ENCODE measurements around the gene ANGPTL3.

Gene ANGPTL3

DNA sequence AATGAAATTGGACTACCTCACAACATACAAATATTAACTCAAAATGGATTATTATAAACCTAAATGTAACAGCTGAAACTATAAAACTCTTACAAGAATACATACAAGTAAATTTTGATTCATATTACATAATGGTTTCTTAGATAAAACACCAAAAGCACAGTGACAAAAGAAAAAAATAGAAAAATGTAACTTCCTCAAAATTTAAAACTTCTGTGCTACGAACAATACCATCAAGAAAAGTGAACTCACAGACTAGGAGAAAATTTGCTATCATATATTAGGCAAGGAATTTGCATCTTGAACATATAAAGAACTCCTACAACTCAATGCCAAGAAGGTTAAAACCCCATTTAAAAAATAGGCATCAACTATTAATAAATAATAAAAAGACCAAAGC, 31.2 kb downstream of the ANGPTL3 start:
- no peak overlapping the region for H3K4me3 ChIP-seq (ENCODE audit: low read depth, low read length)
- no peaks in the 10 kb centered on the region for H3K9me3 ChIP-seq (ENCODE audit: control insufficient read depth, insufficient read depth, low read depth, low read length)
- H3K36me3 ChIP-seq (ENCODE audit: control insufficient read depth in 2 of 2, insufficient read depth in 1 of 2, low read length in 2 of 2), result peaks cover 9 to 36% of the 10 kb centered on the region in 2 experiments
- ChIA-PET POLR2A (no interaction called here), CTCF (no interaction called here)
- H3K27ac ChIP-seq (ENCODE audit: extremely low read depth, low read depth, low read length), result no peak overlapping the region
- TF ChIP-seq ZNF549 (tag by site-specific recombination; IDR thresholded peaks at IDR 0.05), result no peak
- TF ChIP-seq ZNF629 (tag by site-specific recombination; IDR thresholded peaks at IDR 0.05), result no peak
- H3K4me1 ChIP-seq (ENCODE audit: control insufficient read depth, insufficient read depth, low read length), result no peaks in the 10 kb centered on the region

- H3K9me3 ChIP-seq (ENCODE audit: control insufficient read depth, insufficient read depth, low read depth, low read length), result no peaks in the 10 kb centered on the region
- no peak overlapping the region for H3K27ac ChIP-seq (ENCODE audit: extremely low read depth, low read depth, low read length)
- ChIA-PET POLR2A (no interaction called here), CTCF (no interaction called here)
- no peaks in the 10 kb centered on the region for H3K4me1 ChIP-seq (ENCODE audit: control insufficient read depth, insufficient read depth, low read length)
- no peak overlapping the region for H3K4me3 ChIP-seq (ENCODE audit: low read depth, low read length)
- H3K36me3 ChIP-seq (ENCODE audit: control insufficient read depth in 2 of 2, insufficient read depth in 1 of 2, low read length in 2 of 2), result peaks cover 10 to 25% of the 10 kb centered on the region in 2 experiments
- TF ChIP-seq GLIS2 (tag by site-specific recombination; IDR thresholded peaks at IDR 0.05) (no peak), ZNF501 (tag by site-specific recombination; IDR thresholded peaks at IDR 0.05) (no peak), SCRT1 (tag by site-specific recombination; IDR thresholded peaks at IDR 0.05; ENCODE audit: borderline replicate concordance) (no peak), ZNF138 (tag by site-specific recombination; IDR thresholded peaks at IDR 0.05; ENCODE audit: borderline replicate concordance) (no peak), MZF1 (tag by site-specific recombination; IDR thresholded peaks at IDR 0.05; ENCODE audit: borderline replicate concordance) (no peak), ZNF654 (tag by site-specific recombination; IDR thresholded peaks at IDR 0.05; ENCODE audit: low read depth) (no peak), TSHZ1 (tag by site-specific recombination; IDR thresholded peaks at IDR 0.05; ENCODE audit: borderline replicate concordance) (no peak), KLF8 (tag by site-specific recombination; IDR thresholded peaks at IDR 0.05) (no peak), OSR2 (tag by site-specific recombination; IDR thresholded peaks at IDR 0.05) (no peak), KLF1 (tag by site-specific recombination; IDR thresholded peaks at IDR 0.05) (no peak)
Measured at GRCh38 chr1:62637392-62638105, 40.2 kb downstream of the ANGPTL3 start.

DNA sequence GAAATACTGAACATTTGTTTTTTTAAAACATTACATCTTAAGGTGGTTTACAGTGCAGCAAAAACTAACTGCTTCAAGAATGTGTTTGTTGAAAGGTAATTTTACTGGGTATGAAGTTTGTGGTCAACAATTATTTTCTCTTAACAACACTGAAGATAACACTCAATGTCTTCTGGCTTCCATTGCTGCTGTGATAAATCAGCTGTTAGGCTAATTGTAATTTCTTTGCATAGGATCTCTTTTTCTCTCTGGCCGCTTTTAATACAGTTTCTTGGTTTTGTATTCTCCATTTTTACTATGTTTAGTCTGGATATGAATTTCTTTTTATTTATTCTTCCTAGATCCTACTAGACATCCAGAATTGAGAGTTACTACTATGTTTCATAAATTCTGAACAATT, 46.0 kb downstream of the ANGPTL3 start:
- no peaks in the 10 kb centered on the region for H3K9me3 ChIP-seq (ENCODE audit: control insufficient read depth, insufficient read depth, low read depth, low read length)
- TF ChIP-seq, protein P1, sequence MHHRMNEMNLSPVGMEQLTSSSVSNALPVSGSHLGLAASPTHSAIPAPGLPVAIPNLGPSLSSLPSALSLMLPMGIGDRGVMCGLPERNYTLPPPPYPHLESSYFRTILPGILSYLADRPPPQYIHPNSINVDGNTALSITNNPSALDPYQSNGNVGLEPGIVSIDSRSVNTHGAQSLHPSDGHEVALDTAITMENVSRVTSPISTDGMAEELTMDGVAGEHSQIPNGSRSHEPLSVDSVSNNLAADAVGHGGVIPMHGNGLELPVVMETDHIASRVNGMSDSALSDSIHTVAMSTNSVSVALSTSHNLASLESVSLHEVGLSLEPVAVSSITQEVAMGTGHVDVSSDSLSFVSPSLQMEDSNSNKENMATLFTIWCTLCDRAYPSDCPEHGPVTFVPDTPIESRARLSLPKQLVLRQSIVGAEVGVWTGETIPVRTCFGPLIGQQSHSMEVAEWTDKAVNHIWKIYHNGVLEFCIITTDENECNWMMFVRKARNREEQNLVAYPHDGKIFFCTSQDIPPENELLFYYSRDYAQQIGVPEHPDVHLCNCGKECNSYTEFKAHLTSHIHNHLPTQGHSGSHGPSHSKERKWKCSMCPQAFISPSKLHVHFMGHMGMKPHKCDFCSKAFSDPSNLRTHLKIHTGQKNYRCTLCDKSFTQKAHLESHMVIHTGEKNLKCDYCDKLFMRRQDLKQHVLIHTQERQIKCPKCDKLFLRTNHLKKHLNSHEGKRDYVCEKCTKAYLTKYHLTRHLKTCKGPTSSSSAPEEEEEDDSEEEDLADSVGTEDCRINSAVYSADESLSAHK (tag by site-specific recombination; IDR thresholded peaks at IDR 0.05), result no peak
- TF ChIP-seq ZFP41 (tag by site-specific recombination; IDR thresholded peaks at IDR 0.05; ENCODE audit: borderline replicate concordance), result no peak
- TF ChIP-seq OVOL3 (tag by site-specific recombination; IDR thresholded peaks at IDR 0.05), result no peak
- TF ChIP-seq GLI4 (tag by site-specific recombination; IDR thresholded peaks at IDR 0.05), result no peak
- TF ChIP-seq ZBTB21 (tag by site-specific recombination; IDR thresholded peaks at IDR 0.05), result no peak
- H3K4me1 ChIP-seq (ENCODE audit: control insufficient read depth, insufficient read depth, low read length), result no peaks in the 10 kb centered on the region
- POLR2A ChIA-PET, result no interaction called here
- H3K27ac ChIP-seq (ENCODE audit: extremely low read depth, low read depth, low read length), result no peak overlapping the region
- H3K4me3 ChIP-seq (ENCODE audit: low read depth, low read length), result no peak overlapping the region
- H3K36me3 ChIP-seq (ENCODE audit: control insufficient read depth in 2 of 2, insufficient read depth in 1 of 2, low read length in 2 of 2), result peaks cover 6 to 38% of the 10 kb centered on the region in 2 experiments; a peak in 2 of 3 replicates
- CTCF ChIA-PET, result interaction anchor here (0.7 kb wide), 1 partner anchor 103 kb away, joined by 3 read pairs; no protein-coding TSS in a partner anchor

Measured in HEK293 (cell line).